SK-N-MC (cell line): ENCODE measurements around the gene PTPRK.

Source experiments
- EZH2 ChIP-seq: fragments of 200-600 bp; sonication (generic); IDR thresholded peaks from one replicate; pipeline ENCODE4 v1.6.1; 2017; ENCODE audit warnings: antibody characterized with exemption
- FOXP2 ChIP-seq: optimal IDR thresholded peaks from 2 replicates; pipeline ENCODE3; 2011; ENCODE audit warnings: mild to moderate bottlenecking, moderate library complexity; ENCODE audit not compliant: insufficient read depth; ENCODE audit errors: extremely low read length, control extremely low read depth
- POLR2AphosphoS5 ChIP-seq: IDR thresholded peaks from 2 replicates; pipeline ENCODE4 v1.6.1; 2012; ENCODE audit warnings: mild to moderate bottlenecking, low read depth, low read length, borderline replicate concordance

GRCh38 chr6:128276311-128276710, 244.1 kb downstream of the PTPRK start:
- TF ChIP-seq EZH2 = no peak
- TF ChIP-seq POLR2AphosphoS5 = no peak
- TF ChIP-seq FOXP2 = no peak
